Neural progenitor cell (in vitro differentiated cells): ENCODE measurements around the gene VPS8. TPM values are rescaled to one million over a fixed set of nuclear protein-coding genes. Genes with fewer than 3 reads are reported as not detected.
A peak's percentile ranks its signal among the peaks of the same experiment; 100 is the strongest.

Source experiments
- DNase-seq: peaks from one replicate; pipeline ENCODE4 v3.0.0-alpha.2; 2016; ENCODE audit warnings: low spot score
- H2AFZ ChIP-seq: fragments of 200-600 bp; sonication (generic); replicated peaks from 2 replicates; pipeline ENCODE4 v1.6.1; 2016; ENCODE audit warnings: antibody characterized with exemption
- H3F3A ChIP-seq: fragments of 200-600 bp; sonication (generic); 2 replicates; pipeline ENCODE4 v1.6.1; 2016; ENCODE audit warnings: antibody characterized with exemption, low read depth
- H3K27ac ChIP-seq: fragments of 200-600 bp; sonication (generic); 2 replicates; pipeline ENCODE4 v1.5.1; 2016; ENCODE audit warnings: mild to moderate bottlenecking
- H3K27me3 ChIP-seq: fragments of 200-600 bp; sonication (generic); 2 replicates; pipeline ENCODE4 v1.6.1; 2016; ENCODE audit warnings: mild to moderate bottlenecking, moderate library complexity
- H3K36me3 ChIP-seq: fragments of 200-600 bp; sonication (generic); 2 replicates; pipeline ENCODE4 v1.5.1; 2016
- H3K4me1 ChIP-seq: fragments of 200-600 bp; sonication (generic); 2 replicates; pipeline ENCODE4 v1.6.1; 2016; ENCODE audit warnings: mixed run types
- H3K4me2 ChIP-seq: fragments of 200-600 bp; sonication (generic); 2 replicates; pipeline ENCODE4 v1.6.1; 2016
- H3K4me3 ChIP-seq: fragments of 200-600 bp; sonication (generic); 2 replicates; pipeline ENCODE4 v1.5.1; 2016
- H3K79me2 ChIP-seq: fragments of 200-600 bp; sonication (generic); 2 replicates; pipeline ENCODE4 v1.6.1; 2016; ENCODE audit warnings: low read depth
- H3K9ac ChIP-seq: fragments of 200-600 bp; sonication (generic); 2 replicates; pipeline ENCODE4 v1.6.1; 2016
- H3K9me3 ChIP-seq: fragments of 200-600 bp; sonication (generic); 2 replicates; pipeline ENCODE4 v1.5.1; 2016; ENCODE audit warnings: low read depth
- H4K20me1 ChIP-seq: fragments of 200-600 bp; sonication (generic); 2 replicates; pipeline ENCODE4 v1.6.1; 2016; ENCODE audit warnings: low read depth
- H3K27ac Mint-ChIP-seq: 3 replicates; pipeline ENCODE4 v1.8.0; 2021; ENCODE audit warnings: mixed read lengths
- H3K27me3 Mint-ChIP-seq: 2 replicates; pipeline ENCODE4 v1.8.0; 2022; ENCODE audit warnings: low read depth, mild to moderate bottlenecking, inconsistent platforms, moderate library complexity, mixed read lengths; ENCODE audit not compliant: insufficient read depth
- H3K36me3 Mint-ChIP-seq: 3 replicates; pipeline ENCODE4 v1.8.0; 2021; ENCODE audit warnings: mixed read lengths
- H3K4me1 Mint-ChIP-seq: 3 replicates; pipeline ENCODE4 v1.8.0; 2021; ENCODE audit warnings: mixed read lengths
- H3K4me3 Mint-ChIP-seq: 3 replicates; pipeline ENCODE4 v1.8.0; 2021; ENCODE audit warnings: mild to moderate bottlenecking, moderate library complexity, mixed read lengths
- H3K9me3 Mint-ChIP-seq: 3 replicates; pipeline ENCODE4 v1.8.0; 2020; ENCODE audit warnings: mixed read lengths
- EZH2 ChIP-seq: fragments of 200-600 bp; sonication (generic); IDR thresholded peaks from 2 replicates; pipeline ENCODE4 v1.6.1; 2017; ENCODE audit warnings: antibody characterized with exemption, mild to moderate bottlenecking, moderate library complexity
- EZH2phosphoT487 ChIP-seq: fragments of 200-600 bp; sonication (generic); IDR thresholded peaks from 2 replicates; pipeline ENCODE4 v1.6.1; 2017; ENCODE audit warnings: antibody characterized with exemption
- total RNA-seq: library from RNA; depleted of rRNA; stranded (reverse); fragments of >200 nt; gene quantifications from 2 replicates; pipeline ENCODE4 v1.2.3, GENCODE V29; 2015; ENCODE audit warnings: low replicate concordance
- TF ChIP-seq, protein P1 (sequence below): fragments of 200-600 bp; sonication (generic); IDR thresholded peaks from 2 replicates; pipeline ENCODE4 v1.5.1; 2017; ENCODE audit warnings: antibody characterized with exemption, mild to moderate bottlenecking

VPS8 gene
- total RNA-seq, 1 donor from 2014 or later: 93.1 TPM

DNA sequence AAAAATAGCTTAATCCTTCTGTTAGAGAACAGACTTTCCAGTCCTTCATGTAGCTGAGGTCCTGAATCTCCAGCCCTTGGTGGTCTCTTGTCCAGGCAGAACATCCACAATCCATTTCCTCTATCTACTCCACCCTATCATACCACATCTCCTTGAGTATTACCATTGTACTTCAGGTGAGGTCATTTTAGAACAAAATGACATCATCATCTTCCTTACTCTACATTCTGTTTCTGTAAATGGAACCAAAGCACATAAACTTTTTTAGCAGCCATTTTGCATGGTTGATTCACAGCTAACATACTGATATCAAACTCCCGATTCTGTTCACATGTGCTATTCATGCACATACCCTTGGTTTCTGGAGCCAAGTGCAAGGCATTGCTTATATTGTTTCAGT, 228.5 kb downstream of the VPS8 start:
- Histone ChIP-seq H3F3A (no peaks in the 10 kb centered on the region), H3K4me1 (peaks cover 8% of the 10 kb centered on the region), H3K4me3 (no peak overlapping the region), H3K9me3 (no peaks in the 10 kb centered on the region), H3K27me3 (no peaks in the 10 kb centered on the region), H3K4me2 (no peak overlapping the region), H4K20me1 (no peaks in the 10 kb centered on the region), H3K27ac (no peak overlapping the region), H3K9ac (no peak overlapping the region), H3K79me2 (no peaks in the 10 kb centered on the region), H3K36me3 (no peaks in the 10 kb centered on the region), H2AFZ (no peak overlapping the region)
- no peak overlapping the region for H3K4me3 Mint-ChIP-seq
- H3K4me1 Mint-ChIP-seq: peaks cover 17% of the 10 kb centered on the region
- no peak for DNase-seq
- no peaks in the 10 kb centered on the region for H3K27me3 Mint-ChIP-seq
- peaks cover 3% of the 10 kb centered on the region for H3K36me3 Mint-ChIP-seq
- no peak overlapping the region for H3K27ac Mint-ChIP-seq
- peaks cover 7% of the 10 kb centered on the region for H3K9me3 Mint-ChIP-seq
- TF ChIP-seq EZH2: no peak
- TF ChIP-seq, protein P1, sequence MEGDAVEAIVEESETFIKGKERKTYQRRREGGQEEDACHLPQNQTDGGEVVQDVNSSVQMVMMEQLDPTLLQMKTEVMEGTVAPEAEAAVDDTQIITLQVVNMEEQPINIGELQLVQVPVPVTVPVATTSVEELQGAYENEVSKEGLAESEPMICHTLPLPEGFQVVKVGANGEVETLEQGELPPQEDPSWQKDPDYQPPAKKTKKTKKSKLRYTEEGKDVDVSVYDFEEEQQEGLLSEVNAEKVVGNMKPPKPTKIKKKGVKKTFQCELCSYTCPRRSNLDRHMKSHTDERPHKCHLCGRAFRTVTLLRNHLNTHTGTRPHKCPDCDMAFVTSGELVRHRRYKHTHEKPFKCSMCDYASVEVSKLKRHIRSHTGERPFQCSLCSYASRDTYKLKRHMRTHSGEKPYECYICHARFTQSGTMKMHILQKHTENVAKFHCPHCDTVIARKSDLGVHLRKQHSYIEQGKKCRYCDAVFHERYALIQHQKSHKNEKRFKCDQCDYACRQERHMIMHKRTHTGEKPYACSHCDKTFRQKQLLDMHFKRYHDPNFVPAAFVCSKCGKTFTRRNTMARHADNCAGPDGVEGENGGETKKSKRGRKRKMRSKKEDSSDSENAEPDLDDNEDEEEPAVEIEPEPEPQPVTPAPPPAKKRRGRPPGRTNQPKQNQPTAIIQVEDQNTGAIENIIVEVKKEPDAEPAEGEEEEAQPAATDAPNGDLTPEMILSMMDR: no peak
- TF ChIP-seq EZH2phosphoT487: no peak

GRCh38 chr3:185041540-185041939, 229.6 kb downstream of the VPS8 start:
- Mint-ChIP-seq H3K4me3 (no peak overlapping the region), H3K27ac (peak overlapping the region; percentile 12), H3K27me3 (no peaks in the 10 kb centered on the region), H3K9me3 (peaks cover 2% of the 10 kb centered on the region), H3K36me3 (peaks cover 3% of the 10 kb centered on the region), H3K4me1 (peaks cover 17% of the 10 kb centered on the region)
- Histone ChIP-seq H3K27me3 (no peaks in the 10 kb centered on the region), H3K9ac (no peak overlapping the region), H3K27ac (no peak overlapping the region), H3K4me3 (no peak overlapping the region), H3K4me1 (peaks cover 8% of the 10 kb centered on the region), H3K9me3 (no peaks in the 10 kb centered on the region), H4K20me1 (no peaks in the 10 kb centered on the region), H3K4me2 (no peak overlapping the region), H3K79me2 (no peaks in the 10 kb centered on the region), H3F3A (no peaks in the 10 kb centered on the region), H3K36me3 (no peaks in the 10 kb centered on the region), H2AFZ (no peak overlapping the region)
- no peak for DNase-seq
- TF ChIP-seq EZH2 (no peak), EZH2phosphoT487 (no peak)
- TF ChIP-seq, protein P1: no peak

- Mint-ChIP-seq H3K9me3 (peaks cover 2% of the 10 kb centered on the region), H3K36me3 (peaks cover 3% of the 10 kb centered on the region), H3K27ac (no peak overlapping the region), H3K27me3 (no peaks in the 10 kb centered on the region), H3K4me3 (no peak overlapping the region), H3K4me1 (peaks cover 17% of the 10 kb centered on the region)
- H4K20me1 ChIP-seq: no peaks in the 10 kb centered on the region
- H3F3A ChIP-seq: no peaks in the 10 kb centered on the region
- H3K4me2 ChIP-seq: no peak overlapping the region
- H3K36me3 ChIP-seq: no peaks in the 10 kb centered on the region
- H3K4me3 ChIP-seq: no peak overlapping the region
- TF ChIP-seq, protein P1: no peak
- TF ChIP-seq EZH2 (no peak), EZH2phosphoT487 (no peak)
- H3K9me3 ChIP-seq: no peaks in the 10 kb centered on the region
- H3K79me2 ChIP-seq: no peaks in the 10 kb centered on the region
- no peaks in the 10 kb centered on the region for H3K27me3 ChIP-seq
- no peak for DNase-seq
- H2AFZ ChIP-seq: no peak overlapping the region
- no peak overlapping the region for H3K27ac ChIP-seq
- no peak overlapping the region for H3K9ac ChIP-seq
- H3K4me1 ChIP-seq: peaks cover 8% of the 10 kb centered on the region
Observed at GRCh38 chr3:185042312-185043050, 230.5 kb downstream of the VPS8 start.
